CD4-positive, alpha-beta T cell treated with Interferon alpha-2 for 1 hour (primary cell): ENCODE results near the gene SEL1L.
"Not testable (repeated sequence)": the region's sequence is repeated elsewhere in the genome, so short reads cannot be mapped to it uniquely, and the experiment has no call there.

Experiments used
- DNase-seq, 2 donors: peaks; one replicate each; pipeline ENCODE4 v3.0.0-alpha.2; 2020 to 2022

SEL1L gene

DNA sequence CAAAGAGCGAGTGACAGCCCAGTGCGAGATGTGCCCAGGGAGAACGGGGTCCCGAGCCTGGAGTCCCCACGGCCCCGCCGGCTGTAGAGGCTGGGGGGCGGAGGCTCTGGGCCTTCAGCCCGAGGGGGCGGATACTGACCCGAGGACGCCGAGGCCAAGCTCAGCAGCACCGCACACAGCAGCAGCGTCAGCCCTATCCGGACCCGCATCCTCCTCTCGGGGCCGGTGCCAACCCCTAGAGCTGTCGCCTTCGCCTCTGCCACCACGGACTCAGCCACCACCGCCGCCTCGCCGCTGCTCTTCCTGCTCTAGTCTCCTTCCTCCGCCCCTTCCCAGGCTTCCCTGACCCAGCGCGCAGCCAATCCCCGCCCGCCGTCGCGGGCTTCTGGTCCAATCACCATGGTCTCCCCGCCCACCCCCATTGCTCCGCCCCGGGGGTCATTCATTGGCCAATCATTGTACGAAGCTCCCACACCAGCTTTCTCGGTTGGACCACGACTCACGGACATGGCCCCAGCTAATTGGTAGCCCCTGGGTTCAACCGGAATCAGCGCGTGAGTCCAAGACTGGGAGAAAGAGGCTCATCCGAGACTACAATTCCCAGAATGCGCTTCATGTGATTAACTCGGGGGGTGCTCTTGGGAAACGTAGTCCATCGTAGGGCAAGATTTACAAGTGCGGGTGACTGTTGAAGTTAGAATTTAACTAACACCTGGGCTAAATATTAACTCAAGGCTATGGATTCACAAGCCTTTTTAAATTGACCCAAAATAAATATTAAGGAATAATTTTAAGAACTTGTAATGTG, at the start of gene SEL1L:
Gene SEL1L, minus strand, starts transcription at position 318 of the 808 bp plus-strand sequence. Its CDS starts 109 bp downstream, at position 209.
- DNase-seq: peak; percentile 99 to 100

DNA sequence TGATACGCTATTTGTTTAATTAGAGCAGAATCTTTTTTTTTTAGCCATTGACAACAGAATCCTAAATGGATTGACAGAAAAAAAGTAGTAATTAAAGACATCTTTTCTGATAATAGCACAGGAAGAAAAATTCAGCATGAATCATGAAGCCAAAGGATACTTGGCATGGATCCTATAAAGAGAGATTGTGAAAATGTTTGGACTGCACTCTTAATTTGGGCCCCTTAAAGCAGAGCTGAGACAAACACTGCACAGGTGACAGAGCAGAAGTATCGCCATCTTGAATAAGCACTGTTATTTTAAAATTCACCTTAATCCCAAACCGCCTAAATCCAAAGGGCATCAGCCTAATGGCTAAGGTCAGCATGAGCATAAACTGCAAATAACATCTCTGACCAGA, 48.8 kb upstream of the SEL1L start:
- no peak for DNase-seq

DNA sequence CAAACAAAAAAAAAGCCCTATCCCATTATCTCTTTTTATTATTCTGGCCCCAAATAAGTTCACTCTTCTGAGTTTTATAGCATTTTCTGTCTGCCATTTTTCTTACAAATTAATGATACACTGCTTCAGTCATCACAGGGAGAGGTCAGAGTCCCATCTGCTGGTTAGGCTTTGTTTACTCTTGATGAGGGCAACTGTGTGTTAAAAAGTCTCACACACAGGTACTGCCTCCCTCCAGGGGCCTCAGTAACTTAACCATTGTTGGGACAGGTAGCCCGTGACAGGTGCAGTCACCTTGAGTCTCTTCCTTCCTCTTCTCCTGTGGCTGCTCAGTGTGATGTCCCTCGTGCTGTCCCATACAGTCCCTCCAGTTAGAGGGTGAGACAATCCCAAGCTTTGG, 45.5 kb upstream of the SEL1L start:
- no peak for DNase-seq

DNA sequence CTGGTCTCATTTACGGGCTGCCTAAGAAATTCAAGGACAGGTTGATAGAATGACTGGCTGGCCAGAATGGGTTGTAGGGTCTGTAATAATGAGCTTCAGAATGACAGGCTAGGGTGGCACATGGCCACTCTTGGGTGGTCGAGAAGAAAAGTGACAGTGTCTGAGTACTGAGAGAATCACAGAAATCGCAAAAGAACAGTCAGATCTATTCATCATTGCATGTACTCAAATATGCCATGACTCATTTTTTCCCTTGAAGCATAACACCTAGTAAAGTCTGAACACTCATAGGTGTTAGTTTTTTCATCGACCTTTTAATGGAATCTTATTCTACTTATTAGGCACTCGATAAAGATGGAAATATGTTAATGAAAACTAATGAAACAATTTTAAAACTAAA, 37.8 kb upstream of the SEL1L start:
- DNase-seq: no peak

DNA sequence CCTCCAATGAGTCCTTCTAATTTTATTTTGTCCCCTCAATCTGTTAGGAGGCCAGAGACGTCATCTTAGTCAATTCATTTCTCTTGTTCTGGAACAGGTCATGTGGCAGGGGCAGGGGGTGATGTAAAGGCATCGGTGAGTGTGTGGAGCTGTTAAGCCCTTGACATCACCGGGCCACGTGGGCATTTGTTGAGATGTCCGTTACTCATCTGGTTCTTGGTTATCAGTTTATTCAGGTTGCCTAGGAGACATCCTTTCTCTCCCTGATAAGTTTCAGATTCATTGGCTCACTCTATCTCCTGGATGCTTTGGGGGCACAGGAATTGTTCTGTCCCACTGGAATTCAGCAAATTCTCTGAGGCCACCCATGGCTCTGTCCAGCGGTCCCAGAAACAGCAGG, 33.6 kb upstream of the SEL1L start:
- no peak for DNase-seq

DNA sequence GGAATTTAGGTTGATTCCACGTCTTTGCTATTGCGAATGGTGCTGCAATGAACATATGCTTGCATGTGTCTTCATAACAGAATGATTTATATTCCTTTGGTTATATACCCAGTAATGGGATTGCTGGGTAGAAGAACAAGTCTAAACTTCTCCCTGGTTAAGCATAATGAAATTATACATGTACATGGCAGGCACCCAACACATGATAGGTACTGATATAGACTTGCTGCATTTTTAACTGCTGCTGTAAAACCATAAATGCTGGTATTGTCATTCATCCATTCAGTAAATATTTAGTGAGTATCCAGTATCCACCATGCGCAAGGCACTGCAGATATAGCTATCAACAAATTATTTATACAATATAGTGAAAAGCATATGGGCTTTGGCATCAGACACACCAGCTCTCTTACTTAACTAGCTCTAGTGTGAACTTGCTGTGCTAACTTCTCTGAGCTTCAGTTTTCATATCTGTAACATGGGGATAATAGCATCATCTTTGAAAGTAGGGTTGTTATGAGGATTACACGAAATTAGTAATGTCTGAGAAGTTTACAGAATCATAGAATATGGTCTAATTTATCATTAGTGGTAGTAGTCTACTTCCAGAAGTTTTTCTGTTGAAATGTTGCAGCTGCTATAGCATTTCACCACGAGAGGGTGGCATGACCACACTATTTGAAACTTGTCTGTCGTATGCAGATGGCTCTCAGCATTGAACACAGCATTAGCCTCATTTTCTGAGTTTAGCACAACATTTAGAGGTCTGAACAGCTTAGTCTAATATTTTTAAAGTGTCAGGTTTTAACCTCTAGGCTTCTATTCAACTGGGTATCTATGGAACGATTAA, 32.0 kb upstream of the SEL1L start:
- DNase-seq: peak in 1 of 2 donors; percentile 6

DNA sequence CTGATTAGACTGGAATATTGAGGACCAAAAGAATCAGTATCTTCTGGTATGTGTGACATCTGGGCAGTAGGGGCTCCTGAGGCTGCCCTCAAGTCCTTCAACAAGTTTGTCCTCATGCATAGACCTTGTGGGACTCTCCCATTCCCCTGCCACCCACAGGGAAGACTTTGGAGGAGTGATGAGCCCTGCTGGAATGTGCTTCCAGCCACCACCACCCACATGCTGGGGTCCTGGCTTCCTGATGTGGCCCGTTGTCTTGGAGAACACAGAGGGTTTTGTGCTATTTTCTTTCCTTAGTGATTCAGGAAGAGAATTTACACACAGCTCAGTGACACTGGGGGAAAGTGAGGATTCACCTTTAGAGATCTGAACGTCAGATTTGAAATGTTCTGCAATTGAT, 29.2 kb upstream of the SEL1L start:
- DNase-seq: no peak

DNA sequence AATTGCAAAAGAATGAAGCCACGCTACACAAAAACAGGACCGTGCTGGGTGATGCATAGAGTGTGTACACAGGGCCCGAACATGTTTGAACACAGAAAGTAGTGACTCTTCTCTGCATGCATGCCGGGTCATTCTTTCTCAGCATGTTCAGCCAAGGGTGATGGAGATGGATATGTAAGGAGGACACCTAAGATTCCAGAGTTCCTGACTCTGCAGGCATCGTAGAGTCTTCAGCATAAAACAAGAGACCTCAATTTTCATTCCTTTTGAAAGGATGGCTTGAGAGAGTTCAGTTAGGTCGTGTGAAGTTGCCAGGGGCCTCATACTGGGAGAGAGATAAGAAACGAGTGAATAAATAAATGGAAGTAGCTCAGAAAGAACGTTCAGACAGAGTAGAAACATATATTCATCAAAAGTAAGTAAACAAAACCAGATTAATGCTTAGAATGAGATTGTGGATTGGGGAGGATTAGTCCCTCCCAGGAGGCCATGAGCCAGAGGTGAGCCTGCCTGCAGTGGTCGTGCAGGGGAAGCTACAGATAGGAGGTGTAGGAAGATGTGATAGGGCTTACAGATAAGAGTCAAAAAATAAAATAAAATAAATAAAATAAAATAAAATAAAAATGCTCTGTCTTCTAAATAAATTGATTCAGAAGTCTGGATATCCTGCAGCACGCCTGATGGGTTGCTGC, 27.6 kb upstream of the SEL1L start:
- no peak for DNase-seq

DNA sequence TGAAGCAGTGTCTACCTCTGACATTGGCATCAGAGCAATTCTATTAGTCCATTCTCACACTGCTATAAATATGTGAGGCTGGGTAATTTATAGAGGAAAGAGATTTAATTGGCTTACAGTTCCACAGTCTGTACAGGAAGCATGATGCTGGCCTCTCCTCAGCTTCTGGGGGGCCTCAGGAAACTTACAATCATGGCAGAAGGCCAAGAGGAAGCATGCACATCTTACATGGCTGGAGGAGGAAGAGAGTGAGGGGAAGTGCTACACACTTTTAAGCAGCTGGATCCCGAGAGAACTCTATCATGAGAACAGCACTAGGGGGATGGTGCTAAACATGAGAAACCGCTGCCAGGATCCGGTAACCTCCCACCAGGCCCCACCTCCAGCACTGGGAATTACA, 25.7 kb upstream of the SEL1L start:
- no peak for DNase-seq

DNA sequence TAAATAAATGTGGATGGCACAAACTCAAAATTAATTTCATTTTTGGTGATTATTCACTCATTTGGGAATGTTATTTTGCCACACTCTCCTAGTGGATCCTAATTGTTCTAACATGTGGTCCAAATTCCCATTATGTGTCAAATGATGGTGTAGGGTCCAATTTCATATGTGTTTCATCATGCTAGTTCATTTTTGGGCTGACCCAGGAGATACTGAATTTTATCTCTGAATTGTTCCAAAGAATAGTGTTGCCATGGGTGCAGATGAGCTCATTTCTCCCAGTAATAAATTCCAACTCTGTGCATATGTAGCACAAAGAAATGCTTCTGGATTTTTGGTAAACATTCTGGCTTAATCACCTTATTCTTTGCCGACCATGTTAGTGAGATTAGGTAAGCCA, 23.5 kb upstream of the SEL1L start:
- no peak for DNase-seq

DNA sequence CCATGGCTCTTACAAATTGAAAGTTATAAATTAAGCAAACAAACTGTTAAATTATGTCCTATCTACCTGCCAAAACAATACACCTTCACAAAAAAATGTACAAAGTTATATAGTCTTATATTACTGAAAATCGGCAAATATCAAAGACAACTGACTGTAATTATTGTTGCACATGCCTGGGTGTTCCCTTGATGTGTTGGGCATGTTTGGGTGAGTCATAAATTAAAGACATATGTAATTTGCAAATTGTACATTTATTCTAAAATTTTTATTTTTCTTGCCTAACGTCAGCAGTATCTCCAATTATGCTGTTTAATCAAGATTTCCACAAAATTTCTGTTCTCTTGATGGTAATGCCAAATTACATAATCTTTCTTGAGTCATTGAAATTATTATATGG, 22.0 kb upstream of the SEL1L start:
- DNase-seq: no peak

DNA sequence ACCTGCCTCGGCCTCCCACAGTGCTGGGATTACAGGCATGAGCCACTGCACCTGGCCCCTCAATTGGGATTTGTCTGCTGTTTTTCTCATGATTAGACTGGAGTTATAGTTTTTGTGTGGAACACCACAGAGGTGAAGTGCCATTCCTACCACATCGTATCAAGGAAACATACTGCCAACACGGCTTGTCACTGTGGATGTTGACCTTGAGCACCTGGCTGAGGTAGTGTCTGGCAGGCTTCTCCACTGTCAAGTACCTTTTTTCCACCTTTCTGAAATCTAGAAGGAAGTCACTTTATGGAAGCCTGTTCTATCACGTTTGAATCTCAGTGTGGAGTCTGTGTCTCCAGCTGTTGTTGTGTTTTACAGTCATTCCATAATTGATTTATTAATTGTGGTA, 21.4 kb upstream of the SEL1L start:
- no peak for DNase-seq

DNA sequence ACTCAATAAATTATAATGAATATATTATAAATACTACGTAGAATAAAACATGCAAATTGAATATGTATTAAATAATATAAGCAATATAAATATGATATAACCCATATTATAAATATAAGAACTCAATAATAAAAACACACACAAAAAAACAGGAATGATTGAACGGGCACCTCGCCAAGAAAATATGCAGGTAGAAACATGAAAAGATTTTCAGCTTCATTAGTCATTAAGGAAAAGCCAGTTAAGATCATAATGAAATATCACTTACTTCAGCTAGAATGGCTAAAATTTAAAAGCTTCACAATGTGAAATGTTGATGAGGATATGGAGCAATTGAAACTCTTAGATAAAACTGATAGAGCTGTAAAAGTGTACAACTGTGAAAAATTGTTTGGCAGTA, 17.8 kb upstream of the SEL1L start:
- no peak for DNase-seq

DNA sequence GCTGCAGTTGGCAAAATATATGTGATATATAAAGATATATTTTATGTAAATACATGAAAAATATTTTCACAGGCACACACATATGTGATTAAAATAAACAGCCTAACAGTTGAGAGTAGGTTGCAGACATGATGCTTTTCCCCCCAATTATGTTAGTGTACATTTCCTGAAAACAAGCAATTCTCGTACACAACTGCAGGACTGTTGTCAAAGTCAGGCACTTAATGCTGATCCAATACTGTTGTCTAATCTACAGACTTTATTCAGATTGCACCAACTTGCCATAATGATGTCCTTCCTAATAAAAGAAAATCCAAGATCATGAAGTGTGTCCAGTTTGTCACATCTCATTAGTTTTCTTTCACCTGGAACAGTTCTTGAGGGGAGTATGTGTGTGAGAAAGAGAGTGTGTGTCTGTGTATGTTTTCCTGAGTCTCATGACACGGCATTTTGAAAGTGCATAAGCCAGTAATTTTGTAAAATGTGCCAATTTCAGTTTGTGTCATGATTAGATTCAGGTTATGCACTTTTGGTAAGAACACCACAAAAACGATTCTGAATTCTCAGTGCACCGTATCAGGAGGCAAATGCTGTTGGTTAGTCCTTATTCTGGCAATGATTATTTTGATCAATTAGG, 16.5 kb upstream of the SEL1L start:
- no peak for DNase-seq

DNA sequence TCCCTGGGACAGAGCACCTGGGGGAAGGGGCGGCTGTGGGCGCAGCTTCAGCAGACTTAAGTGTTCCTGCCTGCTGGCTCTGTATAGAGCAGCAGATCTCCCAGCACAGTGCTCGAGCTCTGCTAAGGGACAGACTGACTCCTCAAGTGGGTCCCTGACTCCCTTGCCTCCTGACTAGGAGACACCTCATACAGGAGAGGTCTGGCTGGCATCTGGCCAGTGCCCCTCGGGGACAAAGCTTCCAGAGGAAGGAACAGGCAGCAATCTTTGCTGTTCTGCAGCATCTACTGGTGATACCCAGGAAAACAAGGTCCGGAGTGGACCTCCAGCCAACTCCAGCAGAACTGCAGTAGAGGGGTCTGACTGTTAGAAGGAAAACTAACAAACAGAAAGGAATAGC, 7.6 kb upstream of the SEL1L start:
- not testable (repeated sequence) for DNase-seq

DNA sequence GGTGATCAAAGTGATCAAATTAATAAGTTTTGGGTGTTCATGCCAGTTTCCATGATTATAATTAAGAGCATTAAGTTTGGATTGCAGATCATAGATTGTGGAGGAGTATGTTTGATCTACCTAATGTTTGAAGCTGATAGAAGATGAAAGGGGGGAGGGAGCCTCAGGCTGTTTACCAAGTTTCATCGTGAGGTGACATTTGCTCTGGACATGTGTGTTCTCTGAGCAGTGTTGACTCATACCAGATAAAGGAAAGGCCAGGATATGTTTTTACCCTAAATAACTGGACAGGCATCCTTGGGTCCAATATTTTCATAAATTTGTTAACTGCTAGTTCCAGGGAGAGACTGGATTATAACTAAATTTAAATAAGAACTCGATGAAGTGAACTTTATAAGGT, 3.5 kb upstream of the SEL1L start:
- no peak for DNase-seq

DNA sequence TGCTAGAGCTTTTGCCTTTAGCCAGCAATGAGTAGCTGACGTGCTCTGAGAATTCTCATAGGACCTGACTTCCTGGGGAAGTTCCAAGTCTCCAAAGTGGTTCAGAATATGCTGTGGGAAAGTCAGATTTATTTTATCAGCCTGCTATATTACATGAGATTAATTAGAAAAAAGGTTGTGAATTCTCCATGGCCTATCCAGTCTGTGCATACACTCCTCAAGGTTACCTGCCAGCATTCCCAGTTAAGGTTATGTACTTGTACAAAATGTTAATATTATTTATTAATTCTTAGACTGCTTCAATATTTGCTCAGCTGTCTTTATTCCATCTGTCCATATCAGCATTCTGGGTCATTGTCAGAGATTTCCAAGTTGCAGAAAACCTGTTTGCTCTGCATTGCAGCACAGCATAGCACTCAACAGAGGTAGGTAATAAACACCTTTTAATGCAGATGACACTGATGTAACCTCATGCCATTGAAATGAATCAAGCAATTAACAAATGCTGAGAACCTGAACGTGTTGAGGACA, 2.7 kb upstream of the SEL1L start:
- DNase-seq: no peak

DNA sequence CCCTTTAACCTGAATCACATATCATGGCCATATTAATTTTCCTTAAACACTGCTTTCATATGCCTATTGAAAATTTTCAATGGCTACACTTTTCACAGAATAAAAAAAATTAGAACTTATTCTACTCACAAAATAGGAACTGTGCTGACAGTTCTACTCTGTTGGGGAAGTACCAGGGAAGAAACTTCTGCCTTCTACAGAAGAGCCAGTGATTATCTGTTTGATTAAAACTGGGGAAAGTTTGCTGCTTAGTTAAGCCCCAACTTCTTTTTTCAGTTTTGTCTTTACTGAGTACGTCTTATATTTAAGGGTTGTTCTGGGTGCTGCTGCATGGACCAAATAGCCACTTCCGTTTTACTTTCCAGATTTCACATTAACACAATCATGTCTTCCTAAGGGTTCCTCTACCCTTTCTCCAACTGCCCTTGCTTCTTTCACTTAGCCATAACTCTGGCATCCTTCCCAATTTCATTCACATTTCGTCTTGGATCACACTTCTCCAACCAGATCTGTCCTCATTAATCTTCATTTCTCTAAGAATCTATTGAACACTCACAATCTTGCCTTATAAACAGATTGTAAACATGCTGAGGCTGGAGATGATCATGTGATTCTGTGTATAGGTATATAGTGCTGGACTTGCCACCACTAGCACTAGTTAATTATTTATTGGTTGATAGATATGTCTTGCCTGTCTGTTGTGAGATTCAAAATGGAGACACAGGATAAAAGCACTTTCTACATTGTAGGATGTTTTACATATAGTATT, 1.9 kb upstream of the SEL1L start:
- no peak for DNase-seq

DNA sequence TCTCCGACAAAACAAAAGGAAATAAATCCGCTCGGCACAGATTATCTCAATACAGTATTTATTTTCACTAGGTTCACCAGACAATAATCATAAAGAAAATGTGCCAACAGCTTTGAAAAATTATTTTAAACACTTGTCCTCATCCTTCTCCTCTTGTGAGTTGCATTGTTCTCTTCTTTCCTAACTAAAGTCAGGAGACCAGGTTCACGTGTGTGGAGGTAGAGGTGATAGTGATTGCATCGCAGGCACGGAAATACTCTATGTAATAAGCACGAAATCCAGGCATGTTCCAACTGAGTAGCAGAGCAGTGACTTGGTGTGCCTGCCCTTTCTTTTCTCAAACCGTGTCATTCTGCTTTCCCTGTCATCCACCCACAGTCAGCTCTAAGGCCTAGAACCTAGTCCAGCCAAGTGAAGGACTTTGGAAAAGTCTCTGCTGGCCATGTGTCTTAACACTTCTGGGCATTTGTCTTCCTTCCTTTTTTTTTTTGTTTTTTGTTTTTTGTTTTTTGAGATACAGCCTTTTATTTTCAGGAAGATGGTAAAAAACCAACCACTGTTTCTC, 939 bp upstream of the SEL1L start:
- no peak for DNase-seq

DNA sequence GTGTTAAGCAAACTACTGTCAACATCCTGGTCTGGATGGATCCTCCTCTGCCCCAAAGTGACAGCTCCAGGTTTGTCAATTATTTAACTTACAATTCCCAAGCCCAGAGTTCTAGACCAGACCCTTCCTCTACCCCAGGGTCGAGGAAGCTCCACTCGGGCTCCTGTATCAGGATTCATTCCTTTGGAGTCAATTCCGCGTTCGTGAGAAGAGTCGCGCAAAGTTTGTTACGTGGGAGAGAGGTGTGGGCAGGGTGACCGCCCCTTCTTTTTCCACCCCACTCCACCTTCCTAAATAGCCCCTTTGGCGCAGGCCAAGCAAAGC, 479 bp downstream of the SEL1L start:
- no peak for DNase-seq

DNA sequence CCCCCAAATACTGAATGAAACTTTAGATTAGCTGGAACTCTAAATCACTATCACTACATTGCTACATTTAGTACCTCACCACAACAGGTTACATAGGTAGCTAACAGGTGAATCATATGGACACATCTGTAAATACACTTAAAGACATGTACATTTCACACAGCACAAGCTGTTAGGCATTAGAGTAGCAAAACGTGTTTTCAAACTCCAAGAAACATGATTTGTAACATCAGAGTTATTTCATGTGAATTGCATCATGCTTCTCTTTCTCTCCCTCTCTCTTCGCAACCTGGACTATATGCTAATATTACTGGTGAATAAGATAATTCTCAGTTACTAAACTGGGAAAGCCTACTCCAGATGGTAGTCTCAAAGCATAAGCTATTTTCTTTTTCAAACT, 4.3 kb downstream of the SEL1L start:
- no peak for DNase-seq

DNA sequence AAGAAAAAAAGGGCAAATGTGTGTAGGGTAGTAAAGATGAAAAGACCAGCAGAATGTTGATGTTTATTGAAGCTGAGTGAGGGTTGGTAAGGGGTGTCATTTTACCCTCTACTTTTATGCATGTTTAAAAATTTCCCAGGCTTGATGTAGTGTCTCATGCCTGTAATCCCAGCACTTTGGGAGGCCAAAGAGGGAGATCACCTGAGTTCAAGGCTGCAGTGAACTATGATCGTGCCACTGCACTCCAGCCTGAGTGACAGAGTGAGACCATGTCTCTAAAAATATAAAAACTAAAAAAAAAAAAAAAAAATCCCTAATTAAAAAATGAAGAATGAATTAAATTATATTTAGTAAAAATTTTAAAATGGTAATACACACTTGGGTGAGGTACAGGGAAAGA, 8.5 kb downstream of the SEL1L start:
- no peak for DNase-seq
